A549 (cell line): ENCODE measurements around the gene CPT1A. TPM values are rescaled to one million over a fixed set of nuclear protein-coding genes. Genes with fewer than 3 reads are reported as not detected.

Experiments
- ATAC-seq, 2 experiments: fragments of 200-7000 bp in 1 of 2; fragments of >200 bp in 1 of 2; cut with Nextera tagmentation in 1 of 2; cut with Tn5 transposase in 1 of 2; 3 replicates each; pipeline versions ENCODE4 v1.8.0 to v1.9.1; 2018 to 2020; ENCODE audit warnings: mild to moderate bottlenecking in 1 of 2, moderate library complexity in 1 of 2
- CTCF ChIA-PET: fragments of 300-600 bp; sonication (Branson Sonifier 250); formaldehyde crosslinking; extraction: SDS; loops from one replicate; lab custom pipeline; 2021; ENCODE audit warnings: antibody characterized with exemption, inconsistent platforms; lab: Yijun Ruan, JAX
- POLR2A ChIA-PET: fragments of 350-600 bp; formaldehyde crosslinking; extraction: SDS; loops from one replicate; lab custom pipeline; 2021; ENCODE audit warnings: antibody characterized with exemption, inconsistent platforms; lab: Yijun Ruan, JAX
- DNase-seq, 2 experiments: peaks; one replicate each; pipeline versions ENCODE4 v3.0.0 to v3.0.0-alpha.2; 2011 to 2016; ENCODE audit warnings: low read depth in 1 of 2, low spot score in 1 of 2
- FAIRE-seq: peaks from 2 replicates; lab custom pipeline; 2011; peaks lifted over from hg19 to GRCh38; lab: Jason Lieb, UNC
- H3K27ac ChIP-seq, 2 experiments: fragments of >200 bp; sonication (Bioruptor Twin); formaldehyde crosslinking; 3 replicates each; pipeline ENCODE4 v1.5.1; 2016 to 2017
- H3K4me1 ChIP-seq: fragments of >200 bp; sonication (Bioruptor Twin); formaldehyde crosslinking; 3 replicates; pipeline ENCODE4 v1.6.1; 2016
- H3K4me2 ChIP-seq: fragments of >200 bp; sonication (Bioruptor Twin); formaldehyde crosslinking; 3 replicates; pipeline ENCODE4 v1.6.1; 2016
- H3K4me3 ChIP-seq: fragments of >200 bp; sonication (Bioruptor Twin); formaldehyde crosslinking; 3 replicates; pipeline ENCODE4 v1.5.1; 2016
- H3K9me3 ChIP-seq: fragments of >200 bp; sonication (Bioruptor Twin); formaldehyde crosslinking; 3 replicates; pipeline ENCODE4 v1.6.1; 2016
- CEBPB ChIP-seq, 2 experiments: fragments of >200 bp in 1 of 2; sonication (Bioruptor Twin) in 1 of 2; formaldehyde crosslinking in 1 of 2; IDR thresholded peaks; 2 replicates each; pipeline ENCODE4 v1.6.1; 2012 to 2016
- CHD2 ChIP-seq: fragments of 150-350 bp; IDR thresholded peaks from 2 replicates; pipeline ENCODE4 v1.6.1; 2014; ENCODE audit warnings: low read length; ENCODE audit not compliant: partially characterized antibody
- FOSL2 ChIP-seq, 2 experiments: fragments of 450-650 bp in 1 of 2; fragments of >200 bp in 1 of 2; sonication (Bioruptor Twin) in 1 of 2; formaldehyde crosslinking; IDR thresholded peaks; 2 replicates each; pipeline versions ENCODE4 v1.5.0 to v1.6.1; 2016 to 2020; ENCODE audit warnings: mild to moderate bottlenecking in 1 of 2, moderate library complexity in 1 of 2
- HMGXB4 ChIP-seq: fragments of 250-450 bp; sonication (Bioruptor Pico); IDR thresholded peaks from 2 replicates; pipeline ENCODE4 v1.5.0; 2021; ENCODE audit warnings: mild to moderate bottlenecking, moderate library complexity, borderline replicate concordance
- PBX3 ChIP-seq: IDR thresholded peaks from 2 replicates; pipeline ENCODE4 v1.6.1; 2012
- POLR2AphosphoS2 ChIP-seq: conservative IDR thresholded peaks from 2 replicates; pipeline ENCODE4 v1.6.1; 2012; ENCODE audit warnings: low read length, improper control_type of control experiment, inconsistent platforms
- RCOR1 ChIP-seq: fragments of 150-350 bp; IDR thresholded peaks from 2 replicates; pipeline ENCODE4 v1.6.1; 2014; ENCODE audit warnings: antibody characterized with exemption, low read length, low read depth
- REST ChIP-seq: fragments of 200-600 bp; sonication (generic); IDR thresholded peaks from 2 replicates; pipeline ENCODE4 v1.6.1; 2016; ENCODE audit warnings: antibody characterized with exemption, mild to moderate bottlenecking, moderate library complexity
- ZFP36 ChIP-seq: fragments of 450-650 bp; IDR thresholded peaks from 2 replicates; pipeline ENCODE4 v1.6.1; 2014; ENCODE audit warnings: borderline replicate concordance; ENCODE audit not compliant: partially characterized antibody
- WGBS: methylation state at CpG from one replicate; pipeline ENCODE4 v1.1.6; 2017; ENCODE audit errors: missing lambda C conversion rate; 5-methylcytosine and 5-hydroxymethylcytosine counted together
- polyA plus RNA-seq, 4 experiments: library from polyadenylated mRNA; depleted of rRNA in 3 of 4; stranded (reverse); fragments of >200 nt; fragmentation: RNase III in 1 of 4; extraction: RNeasy Plus Mini Kit Qiagen cat#74134 plus additional on column Dnase treatment in 1 of 4; gene quantifications; 2 replicates in 3 of 4; 3 replicates in 1 of 4; pipeline ENCODE4 v1.2.3, GENCODE V29; 2011 to 2017
- TF ChIP-seq, protein P1 (sequence below): fragments of >200 bp; sonication (Bioruptor Twin); formaldehyde crosslinking; IDR thresholded peaks from 3 replicates; pipeline ENCODE4 v1.5.1; 2016
- TF ChIP-seq, protein P2 (sequence below): fragments of 450-650 bp; IDR thresholded peaks from 2 replicates; pipeline ENCODE4 v1.6.1; 2014; ENCODE audit warnings: antibody characterized with exemption
- TF ChIP-seq, protein P3 (sequence below): fragments of >200 bp; sonication (Bioruptor Twin); formaldehyde crosslinking; IDR thresholded peaks from 3 replicates; pipeline ENCODE4 v1.6.1; 2016

The CPT1A gene
- polyA plus RNA-seq, 2 of the 4 experiments (the other 2 are of a cell fraction): 15.0 to 21.4 TPM

- Histone ChIP-seq H3K27ac (0 out of 6 replicates have a peak overlapping the region, but pooled peaks of 1 of the 2 experiments have one; percentile 8), H3K9me3 (no peaks in the 10 kb centered on the region), H3K4me1 (no peaks in the 10 kb centered on the region), H3K4me2 (no peak overlapping the region), H3K4me3 (no peak overlapping the region)
- CTCF ChIA-PET: no interaction called here
- POLR2A ChIA-PET: no interaction called here
- TF ChIP-seq, protein P1, sequence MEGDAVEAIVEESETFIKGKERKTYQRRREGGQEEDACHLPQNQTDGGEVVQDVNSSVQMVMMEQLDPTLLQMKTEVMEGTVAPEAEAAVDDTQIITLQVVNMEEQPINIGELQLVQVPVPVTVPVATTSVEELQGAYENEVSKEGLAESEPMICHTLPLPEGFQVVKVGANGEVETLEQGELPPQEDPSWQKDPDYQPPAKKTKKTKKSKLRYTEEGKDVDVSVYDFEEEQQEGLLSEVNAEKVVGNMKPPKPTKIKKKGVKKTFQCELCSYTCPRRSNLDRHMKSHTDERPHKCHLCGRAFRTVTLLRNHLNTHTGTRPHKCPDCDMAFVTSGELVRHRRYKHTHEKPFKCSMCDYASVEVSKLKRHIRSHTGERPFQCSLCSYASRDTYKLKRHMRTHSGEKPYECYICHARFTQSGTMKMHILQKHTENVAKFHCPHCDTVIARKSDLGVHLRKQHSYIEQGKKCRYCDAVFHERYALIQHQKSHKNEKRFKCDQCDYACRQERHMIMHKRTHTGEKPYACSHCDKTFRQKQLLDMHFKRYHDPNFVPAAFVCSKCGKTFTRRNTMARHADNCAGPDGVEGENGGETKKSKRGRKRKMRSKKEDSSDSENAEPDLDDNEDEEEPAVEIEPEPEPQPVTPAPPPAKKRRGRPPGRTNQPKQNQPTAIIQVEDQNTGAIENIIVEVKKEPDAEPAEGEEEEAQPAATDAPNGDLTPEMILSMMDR: no peak
- FAIRE-seq (no peak), DNase-seq (no peak), ATAC-seq (no peak)
- 93% methylated on average over 13 of the region's 13 CpGs for WGBS
Observed at GRCh38 chr11:68882391-68882790, 40.7 kb upstream of the CPT1A start.

DNA sequence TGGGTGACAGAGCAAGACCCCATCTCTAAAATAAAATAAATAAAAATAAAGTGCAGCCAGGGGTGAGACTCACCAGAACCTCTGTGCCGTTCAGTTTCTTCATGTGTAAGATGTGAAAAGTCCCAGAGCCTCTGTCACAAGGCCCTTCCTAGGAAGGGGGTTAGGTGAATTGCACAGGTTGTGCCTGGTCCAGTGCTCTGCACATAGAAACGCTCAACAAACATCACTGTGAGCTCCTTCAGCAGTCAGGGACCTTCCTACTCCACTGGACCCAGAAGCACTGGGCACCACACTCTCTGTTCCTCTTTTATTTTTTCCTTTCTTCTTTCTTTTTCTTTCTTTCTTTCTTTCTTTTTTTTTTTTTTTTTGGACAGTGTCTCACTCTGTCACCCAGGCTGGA is 39.6 kb upstream of the CPT1A start:
- no peak overlapping the region for H3K4me2 ChIP-seq
- no peak overlapping the region for H3K4me3 ChIP-seq
- H3K27ac ChIP-seq: no peak overlapping the region
- H3K4me1 ChIP-seq: no peaks in the 10 kb centered on the region
- ChIA-PET POLR2A (no interaction called here), CTCF (no interaction called here)
- WGBS: 93% methylated on average over 2 of the region's 2 CpGs
- no peak for DNase-seq
- ATAC-seq: no peak
- no peaks in the 10 kb centered on the region for H3K9me3 ChIP-seq
- no peak for TF ChIP-seq PBX3
- TF ChIP-seq, protein P2, sequence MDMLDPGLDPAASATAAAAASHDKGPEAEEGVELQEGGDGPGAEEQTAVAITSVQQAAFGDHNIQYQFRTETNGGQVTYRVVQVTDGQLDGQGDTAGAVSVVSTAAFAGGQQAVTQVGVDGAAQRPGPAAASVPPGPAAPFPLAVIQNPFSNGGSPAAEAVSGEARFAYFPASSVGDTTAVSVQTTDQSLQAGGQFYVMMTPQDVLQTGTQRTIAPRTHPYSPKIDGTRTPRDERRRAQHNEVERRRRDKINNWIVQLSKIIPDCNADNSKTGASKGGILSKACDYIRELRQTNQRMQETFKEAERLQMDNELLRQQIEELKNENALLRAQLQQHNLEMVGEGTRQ: no peak
- TF ChIP-seq CHD2: no peak
- TF ChIP-seq HMGXB4 (CRISPR knock-in tag): no peak
- no peak for TF ChIP-seq RCOR1
- no peak for TF ChIP-seq REST
- TF ChIP-seq CEBPB (IDR thresholded peaks at IDR 0.05): no peak
- TF ChIP-seq ZFP36: no peak
- no peak for TF ChIP-seq FOSL2 (IDR thresholded peaks at IDR 0.05)
- no peak for TF ChIP-seq FOSL2 (CRISPR knock-in tag; IDR thresholded peaks at IDR 0.05)
- TF ChIP-seq, protein P3, sequence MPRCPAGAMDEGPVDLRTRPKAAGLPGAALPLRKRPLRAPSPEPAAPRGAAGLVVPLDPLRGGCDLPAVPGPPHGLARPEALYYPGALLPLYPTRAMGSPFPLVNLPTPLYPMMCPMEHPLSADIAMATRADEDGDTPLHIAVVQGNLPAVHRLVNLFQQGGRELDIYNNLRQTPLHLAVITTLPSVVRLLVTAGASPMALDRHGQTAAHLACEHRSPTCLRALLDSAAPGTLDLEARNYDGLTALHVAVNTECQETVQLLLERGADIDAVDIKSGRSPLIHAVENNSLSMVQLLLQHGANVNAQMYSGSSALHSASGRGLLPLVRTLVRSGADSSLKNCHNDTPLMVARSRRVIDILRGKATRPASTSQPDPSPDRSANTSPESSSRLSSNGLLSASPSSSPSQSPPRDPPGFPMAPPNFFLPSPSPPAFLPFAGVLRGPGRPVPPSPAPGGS: no peak
- TF ChIP-seq POLR2AphosphoS2: no peak
- no peak for FAIRE-seq
